GM23248 (cell line): Measurements from ENCODE around the gene EVA1B. TPM values are rescaled to one million over a fixed set of nuclear protein-coding genes. Genes with fewer than 3 reads are reported as not detected.

Experiments
- DNase-seq: peaks from one replicate; pipeline ENCODE4 v3.0.0-alpha.2; 2015
- H2AFZ ChIP-seq: fragments of 200-600 bp; sonication (generic); 2 replicates; pipeline ENCODE4 v1.6.1; 2016; ENCODE audit warnings: antibody characterized with exemption
- H3F3A ChIP-seq: fragments of 200-600 bp; sonication (generic); 2 replicates; pipeline ENCODE4 v1.6.1; 2016; ENCODE audit warnings: mild to moderate bottlenecking, antibody characterized with exemption, mixed run types; ENCODE audit not compliant: insufficient read depth
- H3K27ac ChIP-seq: fragments of 200-600 bp; sonication (generic); 2 replicates; pipeline ENCODE4 v1.5.1; 2016; ENCODE audit warnings: mild to moderate bottlenecking
- H3K27me3 ChIP-seq: fragments of 200-600 bp; sonication (generic); replicated peaks from 2 replicates; pipeline ENCODE4 v1.6.1; 2016; ENCODE audit warnings: mild to moderate bottlenecking; ENCODE audit not compliant: insufficient read depth
- H3K36me3 ChIP-seq: fragments of 200-600 bp; sonication (generic); 2 replicates; pipeline ENCODE4 v1.6.1; 2016; ENCODE audit warnings: low read depth, mild to moderate bottlenecking
- H3K4me1 ChIP-seq: fragments of 200-600 bp; sonication (generic); 2 replicates; pipeline ENCODE4 v1.6.1; 2016; ENCODE audit warnings: mild to moderate bottlenecking; ENCODE audit not compliant: insufficient read depth
- H3K4me2 ChIP-seq: fragments of 200-600 bp; sonication (generic); one replicate; pipeline ENCODE4 v1.6.1; 2016; ENCODE audit warnings: mild to moderate bottlenecking; ENCODE audit not compliant: unreplicated experiment
- H3K4me3 ChIP-seq: fragments of 200-600 bp; sonication (generic); 2 replicates; pipeline ENCODE4 v1.5.1; 2016; ENCODE audit warnings: mild to moderate bottlenecking
- H3K79me2 ChIP-seq: fragments of 200-600 bp; sonication (generic); 2 replicates; pipeline ENCODE4 v1.6.1; 2016; ENCODE audit warnings: mild to moderate bottlenecking; ENCODE audit not compliant: insufficient read depth
- H3K9ac ChIP-seq: fragments of 200-600 bp; sonication (generic); 2 replicates; pipeline ENCODE4 v1.6.1; 2016; ENCODE audit warnings: mild to moderate bottlenecking
- H3K9me2 ChIP-seq: fragments of 200-600 bp; sonication (generic); 2 replicates; pipeline ENCODE4 v1.6.1; 2016; ENCODE audit warnings: mixed run types, mild to moderate bottlenecking, moderate library complexity; ENCODE audit not compliant: insufficient read depth
- H3K9me3 ChIP-seq: fragments of 200-600 bp; sonication (generic); one replicate; pipeline ENCODE4 v1.6.1; 2017; ENCODE audit warnings: low read depth
- H4K20me1 ChIP-seq: fragments of 200-600 bp; sonication (generic); 2 replicates; pipeline ENCODE4 v1.6.0; 2016; ENCODE audit not compliant: insufficient read depth
- EZH2 ChIP-seq: fragments of 200-600 bp; sonication (generic); IDR thresholded peaks from 2 replicates; pipeline ENCODE4 v1.6.1; 2018; ENCODE audit warnings: antibody characterized with exemption, mild to moderate bottlenecking; ENCODE audit not compliant: insufficient read depth, poor library complexity, severe bottlenecking
- EZH2phosphoT487 ChIP-seq: fragments of 200-600 bp; sonication (generic); IDR thresholded peaks from 2 replicates; pipeline ENCODE4 v1.6.1; 2018; ENCODE audit warnings: antibody characterized with exemption, moderate library complexity, mild to moderate bottlenecking, low read depth; ENCODE audit not compliant: insufficient read depth
- WGBS, 2 experiments: methylation state at CpG; one replicate each; pipeline ENCODE4 v1.1.6; 2015 to 2017; ENCODE audit warnings: low lambda C conversion rate in 2 of 2, low coverage in 1 of 2; ENCODE audit errors: missing lambda C conversion rate in 2 of 2; 5-methylcytosine and 5-hydroxymethylcytosine counted together
- in situ Hi-C: fragments of 300-500 bp; cut with MboI; formaldehyde crosslinking; loops from 2 replicates; pipeline ENCODE4 v1.15.0; 2020
- polyA plus RNA-seq: library from polyadenylated mRNA; unstranded; fragments of >200 nt; fragmentation: Nextera tagmentation; extraction: Ambion mirVana; gene quantifications from 2 replicates; pipeline ENCODE4 v1.2.1, GENCODE V29; 2016
- total RNA-seq: library from RNA; depleted of rRNA; stranded (reverse); fragments of >200 nt; shearing (Covaris generic); gene quantifications from 2 replicates; pipeline ENCODE4 v1.2.3, GENCODE V29; 2014

The EVA1B gene
- total and polyA plus RNA-seq, 2 experiments from 2014 or later = 95.0 to 328 TPM

GRCh38 chr1:36352910-36353878 lies 29.7 kb upstream of the EVA1B start:
- H3K4me2 ChIP-seq = peak overlapping the region; percentile 90
- H3K9me3 ChIP-seq = no peaks in the 10 kb centered on the region
- H2AFZ ChIP-seq = no peak overlapping the region
- H3K27ac ChIP-seq = peak overlapping the region; percentile 98
- H3K4me3 ChIP-seq = 0 out of 2 replicates have a peak overlapping the region, but pooled peaks have one; percentile 10
- no peaks in the 10 kb centered on the region for H3K9me2 ChIP-seq
- peaks cover 17% of the 10 kb centered on the region; the same call in 1 of the 2 replicates for H3K36me3 ChIP-seq
- 69 to 72% methylated on average over 15 of the region's 15 CpGs for WGBS, 2 experiments
- no peaks in the 10 kb centered on the region for H4K20me1 ChIP-seq
- H3K9ac ChIP-seq = peak overlapping the region; percentile 82
- peaks cover 47% of the 10 kb centered on the region for H3F3A ChIP-seq
- in situ Hi-C loops = no loop called here
- TF ChIP-seq EZH2 = no peak
- TF ChIP-seq EZH2phosphoT487 = no peak
- H3K79me2 ChIP-seq = peaks cover 19% of the 10 kb centered on the region
- DNase-seq = peak; percentile 90
- peaks cover 48% of the 10 kb centered on the region for H3K4me1 ChIP-seq
- no peaks in the 10 kb centered on the region for H3K27me3 ChIP-seq

- H3K4me2 ChIP-seq = peak overlapping the region; percentile 90
- WGBS, 2 experiments = 44 to 54% methylated on average over 13 of the region's 13 CpGs
- peaks cover 47% of the 10 kb centered on the region for H3F3A ChIP-seq
- H3K27ac ChIP-seq = peak overlapping the region; percentile 98
- H3K4me3 ChIP-seq = peak overlapping the region; percentile 57; the same call in 1 of the 2 replicates
- in situ Hi-C loops = no loop called here
- no peak overlapping the region for H2AFZ ChIP-seq
- peak; percentile 57 for DNase-seq
- TF ChIP-seq EZH2 (no peak), EZH2phosphoT487 (no peak)
- H3K27me3 ChIP-seq = no peaks in the 10 kb centered on the region
- peaks cover 23% of the 10 kb centered on the region; the same call in 1 of the 2 replicates for H3K36me3 ChIP-seq
- H3K9me3 ChIP-seq = no peaks in the 10 kb centered on the region
- H3K79me2 ChIP-seq = peaks cover 10% of the 10 kb centered on the region
- no peaks in the 10 kb centered on the region for H3K9me2 ChIP-seq
- peak overlapping the region; percentile 82 for H3K9ac ChIP-seq
- peaks cover 48% of the 10 kb centered on the region for H3K4me1 ChIP-seq
- no peaks in the 10 kb centered on the region for H4K20me1 ChIP-seq
Observed at GRCh38 chr1:36352125-36352909, 28.9 kb upstream of the EVA1B start.

GRCh38 chr1:36351227-36351977 lies 28.0 kb upstream of the EVA1B start:
- peak; percentile 96 for DNase-seq
- Histone ChIP-seq H3F3A (peaks cover 47% of the 10 kb centered on the region), H3K27ac (peak overlapping the region; percentile 98), H3K4me3 (peak overlapping the region; percentile 57), H3K4me2 (peak overlapping the region; percentile 90), H3K36me3 (peaks cover 18% of the 10 kb centered on the region; the same call in 1 of the 2 replicates), H3K9ac (peak overlapping the region; percentile 82), H4K20me1 (no peaks in the 10 kb centered on the region), H3K27me3 (no peaks in the 10 kb centered on the region), H2AFZ (no peak overlapping the region), H3K79me2 (peaks cover 7% of the 10 kb centered on the region; the same call in 1 of the 2 replicates), H3K4me1 (peaks cover 48% of the 10 kb centered on the region), H3K9me3 (no peaks in the 10 kb centered on the region), H3K9me2 (no peaks in the 10 kb centered on the region)
- no peak for TF ChIP-seq EZH2
- no peak for TF ChIP-seq EZH2phosphoT487
- in situ Hi-C loops = no loop called here
- 8 to 14% methylated on average over 14 of the region's 14 CpGs for WGBS, 2 experiments
